ENCODE measurements around the gene PSME2.

Gene PSME2

GRCh38 chr14:24146453-24146977 lies at the start of gene PSME2:
TSS of gene PSME2 (minus strand) at chr14:24146610. CDS start at chr14:24146581, 29 bp downstream.
- peak; percentile 78 to 83 for DNase-seq

GRCh38 chr14:24195186-24196070 lies 49.0 kb upstream of the PSME2 start, which contains the start of gene TM9SF1:
TSS of gene TM9SF1 (minus strand) at chr14:24195441. CDS start at chr14:24195019, 422 bp downstream.
- peak; percentile 86 to 87 for DNase-seq

- DNase-seq = no peak
Measured at GRCh38 chr14:24194873-24195185, 48.4 kb upstream of the PSME2 start.

GRCh38 chr14:24194186-24194872 lies 47.9 kb upstream of the PSME2 start:
- no peak for DNase-seq

GRCh38 chr14:24192933-24193332 lies 46.5 kb upstream of the PSME2 start:
- no peak for DNase-seq

GRCh38 chr14:24190416-24190815 lies 44.0 kb upstream of the PSME2 start:
- DNase-seq = no peak

GRCh38 chr14:24189460-24189859 lies 43.0 kb upstream of the PSME2 start:
- no peak for DNase-seq

GRCh38 chr14:24189059-24189375 lies 42.6 kb upstream of the PSME2 start:
- DNase-seq = no peak

- peak; percentile 94 to 97 for DNase-seq
Measured at GRCh38 chr14:24188251-24189058, 42.0 kb upstream of the PSME2 start, which contains the start of gene IPO4. TSS of gene IPO4 (minus strand) at chr14:24188816. CDS start at chr14:24188787, 29 bp downstream.

GRCh38 chr14:24187539-24187915 lies 41.1 kb upstream of the PSME2 start:
- DNase-seq = no peak

- no peak for DNase-seq
Measured at GRCh38 chr14:24186831-24187538, 40.6 kb upstream of the PSME2 start.

- no peak for DNase-seq
Measured at GRCh38 chr14:24185741-24186140, 39.3 kb upstream of the PSME2 start.

- no peak for DNase-seq
Measured at GRCh38 chr14:24185026-24185425, 38.6 kb upstream of the PSME2 start.

- no peak for DNase-seq
Measured at GRCh38 chr14:24184104-24184970, 37.9 kb upstream of the PSME2 start.

GRCh38 chr14:24183014-24183481 lies 36.6 kb upstream of the PSME2 start:
- no peak for DNase-seq

GRCh38 chr14:24182110-24182882 lies 35.9 kb upstream of the PSME2 start:
- no peak for DNase-seq

- no peak for DNase-seq
Measured at GRCh38 chr14:24181371-24182077, 35.1 kb upstream of the PSME2 start.

GRCh38 chr14:24179961-24180796 lies 33.8 kb upstream of the PSME2 start:
- no peak for DNase-seq

Data from activated CD4-positive, alpha-beta T cell treated with anti-CD3 and anti-CD28 coated beads for 4 hours (primary cell).